ENCODE measurements around the gene NHS. TPM values are rescaled to one million over a fixed set of nuclear protein-coding genes. Genes with fewer than 3 reads are reported as not detected.

The NHS gene
- total and polyA plus RNA-seq, 2 of the 4 experiments (the other 2 are of a cell fraction): 0.36 to 0.90 TPM

DNA sequence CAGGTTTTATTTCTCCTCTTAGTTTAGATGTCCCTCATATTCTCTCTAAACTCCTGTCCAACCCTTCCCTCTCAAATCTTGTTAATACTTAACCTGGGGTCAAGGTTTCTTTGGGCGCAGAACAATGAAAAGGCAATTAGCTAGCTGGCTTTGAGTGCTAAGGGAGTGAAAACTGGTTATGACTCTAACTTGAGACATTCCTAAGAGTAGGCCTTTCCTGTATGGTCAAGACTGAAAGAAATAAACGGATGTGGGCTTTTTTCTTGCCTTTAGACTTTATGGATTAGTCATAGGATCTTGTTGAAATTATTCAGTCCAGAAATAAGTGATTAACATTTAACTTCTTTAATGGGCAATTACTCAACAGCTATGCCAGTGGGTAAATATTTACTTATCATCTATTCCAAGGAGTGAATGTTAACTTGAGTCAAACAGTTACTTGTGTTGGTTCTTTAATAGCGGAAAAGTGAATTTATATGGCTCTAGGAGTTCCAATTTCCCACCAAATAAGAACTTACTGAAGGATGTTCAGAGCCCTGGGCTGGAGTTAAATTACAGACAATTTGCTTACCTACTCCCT, 220.5 kb downstream of the NHS start:
- H3K4me2 ChIP-seq (ENCODE audit: low read depth, low read length): no peak overlapping the region
- no peak overlapping the region for H3K56ac ChIP-seq (ENCODE audit: extremely low read depth, insufficient read depth, low read length)
- no peak overlapping the region; the same call in 1 of the 2 replicates for H3K18ac ChIP-seq (ENCODE audit: low read depth, low read length)
- peak overlapping the region; percentile 52 for H2BK5ac ChIP-seq (ENCODE audit: low read depth, low read length, poor library complexity, severe bottlenecking)
- no peaks in the 10 kb centered on the region for H3K36me3 ChIP-seq (ENCODE audit: control insufficient read depth, insufficient read depth, low read length)
- no peak overlapping the region for H2AFZ ChIP-seq (replicated peaks; ENCODE audit: low read length, poor library complexity)
- H3K23ac ChIP-seq (ENCODE audit: low read depth, low read length): no peak overlapping the region
- POLR2A ChIA-PET (ENCODE audit: unreplicated experiment): no interaction called here
- no peak overlapping the region for H2AK9ac ChIP-seq (replicated peaks; ENCODE audit: low read depth, low read length, poor library complexity)
- 0 out of 3 replicates have a peak overlapping the region, but pooled peaks have one; percentile 4 for H2BK15ac ChIP-seq (ENCODE audit: low read depth, low read length)
- dilution Hi-C loops (cut with HindIII; ENCODE audit: low sequenced_read_pairs, unreplicated experiment) (no loop called here), intact Hi-C loops (cut with micrococcal nuclease) (no loop called here), in situ Hi-C loops (cut with MboI; ENCODE audit: low sequenced_read_pairs) (no loop called here)
- no CpG with 5 or more reads among the region's 3 CpGs for WGBS, 2 experiments (ENCODE audit: extremely low coverage in 2 of 2, insufficient read length in 1 of 2)
- 0 out of 2 replicates have a peak overlapping the region, but pooled peaks have one; percentile 21 for H3K14ac ChIP-seq (replicated peaks; ENCODE audit: low read depth, low read length)
- no TSS peak for BruUV-seq (replicated peaks)
- peak overlapping the region; percentile 44; the same call in 1 of the 2 replicates for H4K91ac ChIP-seq (ENCODE audit: insufficient read depth, low read depth, low read length)
- H3K79me1 ChIP-seq (ENCODE audit: low read depth in 1 of 2, low read length in 2 of 2): no peaks in the 10 kb centered on the region
- no peak overlapping the region for H3K4me3 ChIP-seq (ENCODE audit: insufficient read depth, low read depth, low read length)
- peaks cover 9% of the 10 kb centered on the region for H3K4me1 ChIP-seq (ENCODE audit: control insufficient read depth, insufficient read depth, low read length)
- no peaks in the 10 kb centered on the region for H3K9me3 ChIP-seq (ENCODE audit: control insufficient read depth, insufficient read depth, low read length)
- no peak overlapping the region for H3K4ac ChIP-seq (ENCODE audit: low read depth, low read length)
- no peak overlapping the region for H3K9ac ChIP-seq (ENCODE audit: low read depth, low read length)
- H3K27ac ChIP-seq (ENCODE audit: insufficient read depth, low read length): no peak overlapping the region
- ATAC-seq (ENCODE audit: low read depth): peak; percentile 40; the same call in 1 of the 2 replicates
- H4K20me1 ChIP-seq (ENCODE audit: insufficient read depth, low read length): no peaks in the 10 kb centered on the region
- peak; percentile 62 for DNase-seq
- peak overlapping the region in 1 of 2 experiments; percentile 45; a peak in 1 of 4 replicates for H4K8ac ChIP-seq (ENCODE audit: low read depth in 2 of 2, low read length in 2 of 2)
- TF ChIP-seq CEBPB (IDR thresholded peaks at IDR 0.05; ENCODE audit: low read depth, low read length): no peak
- no peak for TF ChIP-seq FOS (IDR thresholded peaks at IDR 0.05; ENCODE audit: low read depth, low read length)
- H4K5ac ChIP-seq (ENCODE audit: low read depth, low read length): no peak overlapping the region
- peak overlapping the region; percentile 29 for H2BK20ac ChIP-seq (ENCODE audit: low read depth, low read length)
- CTCF ChIA-PET: interaction anchor here (0.6 kb wide), 1 partner anchor 39 kb away, joined by 5 read pairs; no protein-coding TSS in a partner anchor
- H2AK5ac ChIP-seq (ENCODE audit: low read depth, low read length): no peak overlapping the region
- peaks cover 3% of the 10 kb centered on the region; the same call in 1 of the 2 replicates for H3K9me1 ChIP-seq (ENCODE audit: insufficient read depth, low read length)
- H2BK120ac ChIP-seq (ENCODE audit: low read depth, low read length): peak overlapping the region; percentile 80; the same call in 1 of the 2 replicates
- H3K27me3 ChIP-seq (ENCODE audit: control insufficient read depth, insufficient read depth, low read length): no peaks in the 10 kb centered on the region
